Motor neuron (in vitro differentiated cells): ENCODE results near the gene GRAMD2B. TPM values are rescaled to one million over a fixed set of nuclear protein-coding genes. Genes with fewer than 3 reads are reported as not detected.
"Not testable (repeated sequence)": the region's sequence is repeated elsewhere in the genome, so short reads cannot be mapped to it uniquely, and the experiment has no call there.

Experiments used
- ATAC-seq, 8 experiments: fragments of 200-7000 bp; cut with Tn5 transposase; replicated peaks in 6 of 8; 2 replicates each; pipeline ENCODE4 v1.8.0; 2021; ENCODE audit warnings: mild to moderate bottlenecking in 8 of 8, moderate library complexity in 8 of 8
- H3K27ac ChIP-seq, 2 donors: fragments of 250-450 bp; sonication (Bioruptor Pico); 2 replicates each; pipeline ENCODE4 v1.9.0; 2021; ENCODE audit warnings: antibody characterized with exemption in 2 of 2, mild to moderate bottlenecking in 2 of 2, moderate library complexity in 1 of 2
- H3K4me1 ChIP-seq, 2 donors: fragments of 250-450 bp; sonication (Bioruptor Pico); replicated peaks in 1 of 2; 2 replicates each; pipeline ENCODE4 v1.6.1; 2021; ENCODE audit warnings: antibody characterized with exemption in 2 of 2, mild to moderate bottlenecking in 2 of 2, moderate library complexity in 1 of 2
- H3K4me3 ChIP-seq, 5 donors: fragments of 250-450 bp; sonication (Bioruptor Pico); 2 replicates each; pipeline ENCODE4 v1.9.0; 2021; ENCODE audit warnings: antibody characterized with exemption in 5 of 5, mild to moderate bottlenecking in 5 of 5, moderate library complexity in 4 of 5
- WGBS, 10 experiments: fragments of 450-650 bp; shearing (Covaris generic); methylation state at CpG; one replicate each; pipeline ENCODE4 v1.0.0; 2022; 5-methylcytosine and 5-hydroxymethylcytosine counted together
- in situ Hi-C, 9 experiments: fragments of 400-800 bp; cut with MboI; loops; one replicate each; pipeline ENCODE4 v1.15.0; 2021; ENCODE audit warnings: low sequenced_read_pairs in 9 of 9, low pct_unique_long_range_greater_than_20kb in 2 of 9; ENCODE audit not compliant: unreplicated experiment in 9 of 9
- total RNA-seq, 8 experiments: library from RNA; unstranded; fragments of 300-600 nt; gene quantifications; 2 replicates each; pipeline versions ENCODE4 v1.2.3 to v1.2.4, GENCODE V29; 2022

Gene GRAMD2B
- total RNA-seq, 8 experiments from 2014 or later, result 0.33 to 19.5 (median 4.4) TPM

DNA sequence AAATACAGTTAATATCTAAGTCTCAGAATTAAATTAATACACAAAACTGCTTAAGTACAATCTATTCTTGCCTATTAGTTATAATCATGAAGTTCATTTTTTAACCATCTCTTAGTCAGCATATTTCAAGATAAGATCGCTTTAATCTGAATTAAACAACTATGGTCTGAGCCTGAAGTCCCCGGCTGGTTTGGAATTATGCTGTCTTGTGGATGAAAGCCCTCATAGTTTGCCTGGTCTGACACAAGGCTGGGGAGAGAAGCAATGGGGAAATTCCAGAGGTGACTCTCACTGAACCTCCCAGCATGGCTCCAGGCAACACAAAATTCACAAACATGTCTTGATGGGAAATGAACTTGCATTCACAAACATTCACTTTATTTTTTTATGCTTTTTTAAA, 28.0 kb upstream of the GRAMD2B start:
- no peak overlapping the region for H3K4me3 ChIP-seq
- in situ Hi-C loops, result no loop called here
- peak in 4 of 8 experiments; percentile 66 to 88 (median 81) for ATAC-seq
- no peak overlapping the region for H3K27ac ChIP-seq
- 46 to 83% (median 65%) methylated on average over 1 to 2 of the region's 2 CpGs; no CpG with 5 or more reads in 2 of the 10 experiments for WGBS, 10 experiments
- no peaks in the 10 kb centered on the region for H3K4me1 ChIP-seq

GRCh38 chr5:126395605-126396004, 27.6 kb upstream of the GRAMD2B start:
- no peaks in the 10 kb centered on the region for H3K4me1 ChIP-seq
- H3K27ac ChIP-seq, result no peak overlapping the region
- no peak overlapping the region for H3K4me3 ChIP-seq
- ATAC-seq, result peak in 3 of 8 experiments; percentile 59 to 68 (median 66)
- 23 to 100% (median 78%) methylated on average over 1 to 4 of the region's 4 CpGs; no CpG with 5 or more reads in 1 of the 10 experiments for WGBS, 10 experiments
- in situ Hi-C loops, result no loop called here

DNA sequence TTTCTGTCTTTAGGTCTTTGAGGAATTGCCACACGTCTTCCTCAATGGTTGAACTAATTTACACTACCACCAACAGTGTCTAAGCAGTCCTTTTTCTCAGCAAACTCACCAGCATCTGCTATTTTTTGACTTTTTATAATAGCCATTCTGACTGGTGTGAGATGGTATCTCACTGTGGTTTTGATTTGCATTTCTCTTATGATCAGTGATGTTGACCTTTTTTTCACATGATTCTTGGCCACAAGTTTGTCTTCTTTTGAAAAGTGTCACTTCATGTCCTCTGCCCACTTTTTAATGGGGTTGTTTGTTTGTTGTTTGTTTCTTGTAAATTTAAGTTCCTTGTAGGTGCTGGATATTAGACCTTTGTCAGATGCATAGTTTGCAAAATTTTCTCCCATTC, 26.5 kb upstream of the GRAMD2B start:
- in situ Hi-C loops, H3K4me1 ChIP-seq, H3K4me3 ChIP-seq, H3K27ac ChIP-seq, ATAC-seq: not testable (repeated sequence)
- 40 to 88% (median 80%) methylated on average over 1 of the region's 1 CpG; no CpG with 5 or more reads in 7 of the 10 experiments for WGBS, 10 experiments

DNA sequence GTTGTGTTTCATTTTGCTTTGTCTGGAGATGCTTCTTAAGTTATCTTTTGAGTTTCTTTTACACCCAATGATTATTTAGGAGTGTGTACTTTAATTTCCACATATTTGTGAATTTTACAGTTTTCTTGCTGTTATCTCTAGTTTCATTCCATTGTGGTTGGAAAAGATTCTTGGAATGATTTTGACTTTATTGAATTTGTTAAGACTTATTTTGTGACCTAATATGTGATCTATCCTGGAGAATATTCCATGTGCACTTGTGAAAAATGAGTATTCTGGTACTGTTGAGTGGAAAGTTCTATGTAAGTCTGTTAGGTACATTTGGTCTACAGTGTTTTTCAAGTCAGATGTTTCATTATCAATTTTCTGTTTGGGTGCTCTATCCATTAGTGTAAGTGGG, 24.4 kb upstream of the GRAMD2B start:
- Histone ChIP-seq H3K27ac (no peak overlapping the region), H3K4me1 (no peaks in the 10 kb centered on the region), H3K4me3 (no peak overlapping the region)
- no peak for ATAC-seq
- in situ Hi-C loops, result no loop called here

DNA sequence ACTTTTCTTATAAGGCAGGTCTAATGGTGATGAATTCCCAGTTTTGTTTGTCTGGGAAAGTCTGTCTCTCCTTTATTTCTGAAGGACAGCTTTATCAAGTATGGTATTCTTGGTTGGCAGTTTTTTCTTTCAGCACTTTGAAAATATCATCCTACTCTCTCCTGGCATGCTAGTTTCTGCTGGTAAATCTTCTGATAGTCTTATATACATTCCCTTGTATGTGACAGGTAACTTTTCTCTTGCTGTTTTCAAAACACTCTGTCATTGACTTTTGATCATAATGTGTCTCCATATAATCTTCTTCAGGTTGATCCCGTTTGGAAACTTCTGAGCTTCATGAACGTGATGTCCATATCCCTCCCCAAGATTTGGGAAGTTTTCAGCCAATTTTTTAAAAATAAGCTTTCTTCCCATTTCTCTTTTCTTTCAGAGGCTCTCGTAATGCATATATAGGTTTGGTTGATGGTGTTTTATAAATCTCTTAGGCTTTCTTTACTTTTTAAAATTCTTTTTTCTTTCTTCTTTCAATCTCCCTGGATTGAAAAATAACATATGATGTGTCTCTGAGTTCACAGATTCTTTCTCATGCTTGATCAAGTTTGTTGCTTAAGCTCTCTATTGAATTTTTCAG, 22.5 kb upstream of the GRAMD2B start:
- Histone ChIP-seq H3K27ac (no peak overlapping the region), H3K4me1 (no peaks in the 10 kb centered on the region), H3K4me3 (no peak overlapping the region)
- ATAC-seq, result no peak
- WGBS, 10 experiments, result 37 to 95% (median 74%) methylated on average over 2 to 3 of the region's 3 CpGs
- in situ Hi-C loops, result no loop called here

GRCh38 chr5:126402621-126403555, 20.3 kb upstream of the GRAMD2B start:
- WGBS, 10 experiments, result 0 to 92% (median 52%) methylated on average over 1 to 2 of the region's 2 CpGs; no CpG with 5 or more reads in 2 of the 10 experiments
- ATAC-seq, result no peak
- Histone ChIP-seq H3K27ac (no peak overlapping the region), H3K4me3 (no peak overlapping the region), H3K4me1 (no peaks in the 10 kb centered on the region)
- in situ Hi-C loops, result no loop called here

DNA sequence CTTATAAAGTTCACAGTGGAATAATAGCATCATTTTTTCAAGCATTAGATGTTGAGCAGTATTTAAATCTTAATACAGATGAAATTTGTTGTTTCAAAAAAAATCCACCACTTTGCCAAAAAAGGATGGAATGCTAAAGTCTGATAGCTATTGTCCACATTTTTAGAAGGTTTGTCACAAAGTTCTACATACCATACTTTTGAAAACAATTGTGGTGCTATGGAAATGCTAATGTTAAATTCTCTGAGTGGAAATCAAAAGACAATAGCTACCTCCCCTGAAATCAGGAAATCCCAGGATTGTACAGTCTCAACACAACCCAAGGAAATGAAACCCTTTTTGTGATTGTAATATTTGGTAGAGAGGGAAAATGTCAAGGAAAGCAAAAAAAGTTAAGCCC, 19.3 kb upstream of the GRAMD2B start:
- Histone ChIP-seq H3K27ac (no peak overlapping the region), H3K4me3 (no peak overlapping the region), H3K4me1 (no peaks in the 10 kb centered on the region)
- no peak for ATAC-seq
- in situ Hi-C loops, result no loop called here

GRCh38 chr5:126410623-126411022, 12.6 kb upstream of the GRAMD2B start:
- in situ Hi-C loops, result no loop called here
- WGBS, 10 experiments, result 25 to 83% (median 67%) methylated on average over 1 to 2 of the region's 2 CpGs; no CpG with 5 or more reads in 1 of the 10 experiments
- ATAC-seq, result no peak
- no peaks in the 10 kb centered on the region for H3K4me1 ChIP-seq
- no peak overlapping the region for H3K27ac ChIP-seq
- H3K4me3 ChIP-seq, result no peak overlapping the region

GRCh38 chr5:126413856-126414255, 9.4 kb upstream of the GRAMD2B start:
- Histone ChIP-seq H3K27ac (no peak overlapping the region), H3K4me3 (no peak overlapping the region), H3K4me1 (no peaks in the 10 kb centered on the region)
- in situ Hi-C loops, result no loop called here
- WGBS, 10 experiments, result 66 to 96% (median 87%) methylated on average over 2 to 3 of the region's 3 CpGs; no CpG with 5 or more reads in 1 of the 10 experiments
- ATAC-seq, result peak in 1 of 8 experiments; percentile 95

DNA sequence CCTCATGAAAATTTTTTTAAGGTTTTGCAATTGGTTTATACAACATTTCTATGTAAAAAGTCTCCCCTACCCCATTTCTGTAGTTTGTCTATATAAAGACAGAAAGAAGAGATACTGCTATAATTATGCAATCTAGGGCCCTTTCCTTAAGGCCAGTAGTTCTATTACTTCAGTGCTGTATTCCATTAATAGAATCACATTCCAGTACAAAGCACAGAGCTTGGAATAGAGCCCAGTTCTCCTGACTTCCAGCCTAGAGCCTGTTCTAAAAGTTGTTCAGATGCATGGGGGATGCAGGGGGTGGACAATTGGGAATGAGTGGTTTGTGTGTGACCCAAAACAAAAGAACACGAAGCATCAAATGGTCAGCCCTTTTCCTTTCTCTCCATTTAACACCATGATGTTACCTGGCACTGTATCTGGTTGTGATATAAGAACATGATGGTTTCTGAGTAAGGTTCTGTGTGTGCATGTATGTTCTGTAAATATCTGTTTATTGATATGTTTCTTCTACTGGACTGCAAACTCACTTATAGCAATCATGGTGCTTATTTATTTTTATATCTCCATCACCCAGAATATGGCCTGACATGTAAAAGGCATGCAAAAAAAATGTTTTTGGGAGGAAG, 8.2 kb upstream of the GRAMD2B start:
- WGBS, 10 experiments, result 83 to 100% (median 95%) methylated on average over 1 of the region's 1 CpG; no CpG with 5 or more reads in 6 of the 10 experiments
- peak in 3 of 8 experiments; percentile 58 to 62 (median 59) for ATAC-seq
- no peak overlapping the region for H3K27ac ChIP-seq
- H3K4me3 ChIP-seq, result no peak overlapping the region
- in situ Hi-C loops, result no loop called here
- no peaks in the 10 kb centered on the region for H3K4me1 ChIP-seq

GRCh38 chr5:126415789-126416188, 7.4 kb upstream of the GRAMD2B start:
- in situ Hi-C loops, result no loop called here
- WGBS, 10 experiments, result 47 to 100% (median 80%) methylated on average over 2 to 4 of the region's 4 CpGs
- Histone ChIP-seq H3K27ac (no peak overlapping the region), H3K4me3 (no peak overlapping the region), H3K4me1 (no peaks in the 10 kb centered on the region)
- ATAC-seq, result no peak

- no peak for ATAC-seq
- Histone ChIP-seq H3K4me1 (no peaks in the 10 kb centered on the region), H3K4me3 (no peak overlapping the region), H3K27ac (no peak overlapping the region)
- WGBS, 10 experiments, result 62 to 100% (median 95%) methylated on average over 1 to 4 of the region's 4 CpGs
- in situ Hi-C loops, result no loop called here
Measured at GRCh38 chr5:126416266-126416925, 6.8 kb upstream of the GRAMD2B start.

DNA sequence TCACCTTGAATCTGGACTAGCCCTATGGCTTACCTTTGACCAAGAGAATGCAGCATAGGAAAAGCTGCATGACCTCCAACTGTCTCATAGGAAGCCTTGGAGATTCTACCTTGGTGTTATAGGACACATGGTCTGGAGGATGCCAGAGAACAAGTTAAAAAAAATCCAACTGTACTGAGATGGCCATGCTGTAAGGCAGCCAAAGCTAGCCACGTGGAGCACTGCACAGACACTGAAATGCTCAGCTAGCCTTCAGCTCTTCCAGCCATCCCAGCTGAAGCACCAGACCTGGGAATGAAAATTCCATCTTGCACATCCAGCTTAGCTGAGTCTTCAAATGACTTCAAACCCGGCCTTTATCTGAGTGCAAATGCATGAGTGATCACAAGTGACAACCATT, 6.0 kb upstream of the GRAMD2B start:
- in situ Hi-C loops, result no loop called here
- Histone ChIP-seq H3K4me3 (no peak overlapping the region), H3K4me1 (no peaks in the 10 kb centered on the region), H3K27ac (no peak overlapping the region)
- 13 to 100% (median 80%) methylated on average over 1 to 2 of the region's 2 CpGs; no CpG with 5 or more reads in 2 of the 10 experiments for WGBS, 10 experiments
- no peak for ATAC-seq
